HL-60 (cell line): ENCODE results near the gene FIG4.

Experiments
- DNase-seq, 2 experiments: peaks; one replicate each; pipeline ENCODE4 v3.0.0-alpha.2; 2010 to 2020; ENCODE audit warnings: low read depth in 1 of 2, low spot score in 1 of 2
- H3K27ac ChIP-seq: fragments of 250-450 bp; sonication (Bioruptor Pico); replicated peaks from 2 replicates; pipeline ENCODE4 v1.5.1; 2020; ENCODE audit warnings: mild to moderate bottlenecking, moderate library complexity
- H3K27me3 ChIP-seq: fragments of 250-450 bp; sonication (Bioruptor Pico); 2 replicates; pipeline ENCODE4 v1.5.1; 2021; ENCODE audit warnings: mild to moderate bottlenecking, moderate library complexity; ENCODE audit not compliant: insufficient read depth, poor library complexity, severe bottlenecking
- H3K4me3 ChIP-seq: replicated peaks from 2 replicates; pipeline ENCODE4 v1.5.1; 2011; ENCODE audit warnings: mild to moderate bottlenecking, control low read depth, low read length; ENCODE audit not compliant: insufficient read depth
- CTCF ChIP-seq: IDR thresholded peaks from one replicate; pipeline ENCODE4 v1.5.1; 2011; ENCODE audit warnings: low read length, control low read depth, inconsistent platforms; ENCODE audit not compliant: insufficient read depth
- GABPA ChIP-seq: IDR thresholded peaks from 2 replicates; pipeline ENCODE4 v1.6.1; 2012; ENCODE audit warnings: low read depth
- POLR2AphosphoS5 ChIP-seq: IDR thresholded peaks from 2 replicates; pipeline ENCODE4 v1.6.1; 2012; ENCODE audit warnings: low read depth
- REST ChIP-seq: IDR thresholded peaks from 2 replicates; pipeline ENCODE4 v1.6.1; 2012; ENCODE audit warnings: low read depth; ENCODE audit not compliant: insufficient replicate concordance
- SPI1 ChIP-seq: IDR thresholded peaks from 2 replicates; pipeline ENCODE4 v1.6.1; 2012; ENCODE audit warnings: low read depth, mild to moderate bottlenecking, borderline replicate concordance

Gene FIG4

DNA sequence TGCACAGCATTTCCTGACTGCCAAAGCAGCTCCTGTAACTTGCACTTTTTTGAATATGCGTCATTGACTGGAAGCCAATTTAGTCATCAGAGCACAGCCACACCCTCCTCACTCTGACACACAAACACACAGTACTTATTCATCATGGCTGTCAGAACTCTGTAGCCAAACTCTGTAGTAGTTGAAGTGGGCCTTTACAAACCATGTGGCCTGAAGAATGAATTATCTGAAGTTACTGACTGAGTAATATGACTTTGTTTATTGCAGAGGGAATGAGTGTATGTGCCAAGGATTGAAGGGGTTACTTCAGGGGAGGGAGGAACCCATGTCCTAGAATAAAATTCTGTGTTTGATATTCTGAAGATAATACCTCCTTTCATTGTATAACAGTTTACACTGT, 102.7 kb downstream of the FIG4 start:
- Histone ChIP-seq H3K27ac (peak overlapping the region; percentile 69; the same call in 1 of the 2 replicates), H3K4me3 (no peak overlapping the region), H3K27me3 (no peaks in the 10 kb centered on the region)
- TF ChIP-seq REST (no peak), SPI1 (no peak), CTCF (no peak), GABPA (no peak), POLR2AphosphoS5 (no peak)
- no peak for DNase-seq

DNA sequence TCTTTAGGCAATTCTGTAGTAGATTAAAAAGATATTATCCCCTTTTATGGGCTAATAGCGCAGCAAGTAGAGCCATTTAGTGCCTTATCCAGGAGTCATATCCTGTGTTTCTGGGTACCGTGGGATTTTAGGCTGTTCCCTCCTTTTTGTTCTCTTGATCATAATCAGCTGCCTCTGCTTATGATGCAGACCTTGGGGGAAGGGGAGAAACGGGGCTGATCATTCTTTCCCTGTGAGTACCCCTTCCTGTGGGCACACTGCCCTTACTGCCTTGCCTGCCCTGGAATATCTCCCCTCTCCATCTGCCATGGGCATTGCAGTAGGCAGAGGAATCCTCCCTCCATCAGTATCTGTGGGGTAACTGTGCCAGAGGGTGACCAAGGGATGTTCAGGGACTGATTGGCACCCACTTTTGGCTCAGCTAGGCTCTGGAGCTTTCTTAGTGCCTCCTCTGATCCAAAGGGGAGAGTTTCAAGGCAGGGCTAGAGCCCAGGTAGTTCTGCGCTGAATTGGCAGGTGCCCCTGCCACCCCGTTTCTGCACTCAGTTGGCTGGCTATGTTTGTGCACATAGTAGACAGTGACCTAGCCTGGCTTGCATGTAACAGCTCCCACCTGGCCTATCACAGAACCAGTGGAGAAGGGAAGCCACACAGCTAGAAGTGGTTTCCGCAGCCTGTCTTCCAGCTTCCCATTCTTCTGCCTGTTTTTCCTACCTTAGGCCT, 103.3 kb downstream of the FIG4 start:
- peak in 1 of 2 experiments; percentile 58 for DNase-seq
- Histone ChIP-seq H3K27me3 (no peaks in the 10 kb centered on the region), H3K4me3 (no peak overlapping the region), H3K27ac (peak overlapping the region; percentile 69)
- no peak for TF ChIP-seq SPI1
- TF ChIP-seq CTCF: no peak

- Histone ChIP-seq H3K27me3 (no peaks in the 10 kb centered on the region), H3K4me3 (no peak overlapping the region), H3K27ac (no peak overlapping the region)
- TF ChIP-seq REST (no peak), GABPA (no peak), SPI1 (no peak), CTCF (no peak), POLR2AphosphoS5 (no peak)
- no peak for DNase-seq
Measured at GRCh38 chr6:109795994-109796555, 105.0 kb downstream of the FIG4 start.
